Peyer's patch (tissue), 4 donors: ENCODE data around the gene SLC35F4. TPM values are rescaled to one million over a fixed set of nuclear protein-coding genes. Genes with fewer than 3 reads are reported as not detected.

Experiments used
- DNase-seq, 3 donors: peaks; one replicate each; pipeline ENCODE4 v3.0.0-alpha.2; 2017 to 2019
- H3K27ac ChIP-seq, 4 donors: fragments of 200-600 bp; sonication (generic); one replicate each; pipeline ENCODE4 v1.5.1; 2016 to 2019
- H3K27me3 ChIP-seq, 2 donors: fragments of 200-600 bp; sonication (generic); one replicate each; pipeline ENCODE4 v1.5.1; 2019
- H3K36me3 ChIP-seq, 3 donors: fragments of 200-600 bp; sonication (generic); one replicate each; pipeline ENCODE4 v1.5.1; 2016 to 2019
- H3K4me1 ChIP-seq, 4 donors: fragments of 200-600 bp; sonication (generic); one replicate each; pipeline ENCODE4 v1.5.1; 2016 to 2019
- H3K4me3 ChIP-seq, 4 donors: fragments of 200-600 bp; sonication (generic); 1 replicate in 3 of 4; 2 replicates in 1 of 4; pipeline ENCODE4 v1.5.1; 2016 to 2019; ENCODE audit warnings: mild to moderate bottlenecking in 1 of 4
- H3K9me3 ChIP-seq, 4 donors: fragments of 200-600 bp; sonication (generic); one replicate each; pipeline ENCODE4 v1.5.1; 2016 to 2019; ENCODE audit warnings: mild to moderate bottlenecking in 1 of 4
- CTCF ChIP-seq, 6 experiments: fragments of 450-650 bp in 4 of 6; fragments of 200-600 bp in 2 of 6; sonication (generic) in 1 of 6; IDR thresholded peaks; one replicate each; pipeline ENCODE4 v1.5.1; 2017 to 2019; ENCODE audit warnings: antibody characterized with exemption in 6 of 6, mild to moderate bottlenecking in 3 of 6, moderate library complexity in 1 of 6
- POLR2A ChIP-seq, 2 donors: fragments of 450-650 bp; IDR thresholded peaks; one replicate each; pipeline ENCODE4 v1.5.1; 2017; ENCODE audit warnings: antibody characterized with exemption in 2 of 2, mild to moderate bottlenecking in 2 of 2, moderate library complexity in 2 of 2
- total RNA-seq, 4 donors: library from RNA; depleted of rRNA; stranded (reverse); fragments of >200 nt; gene quantifications; one replicate each; pipeline ENCODE4 v1.1.0, GENCODE V29; 2016

SLC35F4 gene
- total RNA-seq, 4 donors from 2014 or later, result not detected

- H3K4me3 ChIP-seq, result no peak overlapping the region
- no peak for DNase-seq
- no peaks in the 10 kb centered on the region for H3K4me1 ChIP-seq
- H3K36me3 ChIP-seq, result no peaks in the 10 kb centered on the region
- no peaks in the 10 kb centered on the region for H3K27me3 ChIP-seq
- TF ChIP-seq CTCF (IDR thresholded peaks at IDR 0.05) (no peak), POLR2A (IDR thresholded peaks at IDR 0.05) (no peak)
- no peaks in the 10 kb centered on the region for H3K9me3 ChIP-seq
- H3K27ac ChIP-seq, result no peak overlapping the region
Observed at GRCh38 chr14:57611555-57612075, 254.3 kb downstream of the SLC35F4 start.

- Histone ChIP-seq H3K4me3 (no peak overlapping the region), H3K4me1 (no peaks in the 10 kb centered on the region), H3K27ac (no peak overlapping the region), H3K27me3 (no peaks in the 10 kb centered on the region), H3K9me3 (no peaks in the 10 kb centered on the region), H3K36me3 (no peaks in the 10 kb centered on the region)
- TF ChIP-seq POLR2A (IDR thresholded peaks at IDR 0.05) (no peak), CTCF (IDR thresholded peaks at IDR 0.05) (no peak)
- no peak for DNase-seq
Observed at GRCh38 chr14:57610631-57611030, 255.3 kb downstream of the SLC35F4 start.

- H3K36me3 ChIP-seq, result no peaks in the 10 kb centered on the region
- TF ChIP-seq CTCF (IDR thresholded peaks at IDR 0.05) (no peak), POLR2A (IDR thresholded peaks at IDR 0.05) (no peak)
- no peak overlapping the region for H3K27ac ChIP-seq
- H3K9me3 ChIP-seq, result no peaks in the 10 kb centered on the region
- DNase-seq, result no peak
- no peak overlapping the region for H3K4me3 ChIP-seq
- H3K4me1 ChIP-seq, result no peaks in the 10 kb centered on the region
- H3K27me3 ChIP-seq, result no peaks in the 10 kb centered on the region
Observed at GRCh38 chr14:57609192-57610075, 256.5 kb downstream of the SLC35F4 start.

GRCh38 chr14:57607086-57607485, 258.8 kb downstream of the SLC35F4 start:
- DNase-seq, result no peak
- H3K9me3 ChIP-seq, result no peaks in the 10 kb centered on the region
- no peak overlapping the region for H3K27ac ChIP-seq
- H3K4me3 ChIP-seq, result no peak overlapping the region
- no peak for TF ChIP-seq CTCF (IDR thresholded peaks at IDR 0.05)
- TF ChIP-seq POLR2A (IDR thresholded peaks at IDR 0.05), result no peak
- no peaks in the 10 kb centered on the region for H3K4me1 ChIP-seq
- no peaks in the 10 kb centered on the region for H3K27me3 ChIP-seq
- no peaks in the 10 kb centered on the region for H3K36me3 ChIP-seq

- H3K36me3 ChIP-seq, result no peaks in the 10 kb centered on the region
- H3K4me3 ChIP-seq, result no peak overlapping the region
- TF ChIP-seq CTCF (IDR thresholded peaks at IDR 0.05) (no peak), POLR2A (IDR thresholded peaks at IDR 0.05) (no peak)
- no peaks in the 10 kb centered on the region for H3K4me1 ChIP-seq
- no peak for DNase-seq
- H3K27me3 ChIP-seq, result no peaks in the 10 kb centered on the region
- H3K27ac ChIP-seq, result no peak overlapping the region
- no peaks in the 10 kb centered on the region for H3K9me3 ChIP-seq
Observed at GRCh38 chr14:57583396-57583795, 282.5 kb downstream of the SLC35F4 start.
